Liver (tissue), 3 donors: ENCODE measurements around the gene FLOT1.

Experiments
- CTCF ChIP-seq: fragments of 150-350 bp; IDR thresholded peaks from 2 replicates; pipeline ENCODE4 v1.5.1; 2017; ENCODE audit warnings: improper control_type of control experiment, low read depth, low read length; ENCODE audit not compliant: missing input control
- JUND ChIP-seq, 2 donors: IDR thresholded peaks; 2 replicates each; pipeline ENCODE4 v1.6.1; 2016; ENCODE audit warnings: antibody characterized with exemption in 2 of 2
- SP1 ChIP-seq: IDR thresholded peaks from 2 replicates; pipeline ENCODE4 v1.6.1; 2018; ENCODE audit warnings: antibody characterized with exemption, mild to moderate bottlenecking
- TAF1 ChIP-seq: conservative IDR thresholded peaks from 2 replicates; pipeline ENCODE4 v1.6.1; 2016; ENCODE audit warnings: antibody characterized with exemption, mild to moderate bottlenecking
- TF ChIP-seq, protein P1 (sequence below): IDR thresholded peaks from 2 replicates; pipeline ENCODE4 v1.6.1; 2016; ENCODE audit warnings: antibody characterized with exemption
- donor health status: healthy.
- donor health status: healthy.

- TF ChIP-seq TAF1 (no peak), CTCF (no peak), JUND (IDR thresholded peaks at IDR 0.05) (no peak), SP1 (no peak)
- TF ChIP-seq, protein P1, sequence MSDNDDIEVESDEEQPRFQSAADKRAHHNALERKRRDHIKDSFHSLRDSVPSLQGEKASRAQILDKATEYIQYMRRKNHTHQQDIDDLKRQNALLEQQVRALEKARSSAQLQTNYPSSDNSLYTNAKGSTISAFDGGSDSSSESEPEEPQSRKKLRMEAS = no peak
Measured at GRCh38 chr6:30775104-30775503, 32.6 kb upstream of the FLOT1 start.
